Measurements from ENCODE around the gene FRMD4A. TPM values are rescaled to one million over a fixed set of nuclear protein-coding genes. Genes with fewer than 3 reads are reported as not detected.
A peak's percentile ranks its signal among the peaks of the same experiment; 100 is the strongest.

FRMD4A gene
- total RNA-seq, 1 experiment from 2014 or later: 60.8 TPM

- DNase-seq (ENCODE audit: low read depth): no peak
Measured at GRCh38 chr10:13685885-13686284, 644.8 kb downstream of the FRMD4A start.

- DNase-seq (ENCODE audit: low read depth): no peak
Measured at GRCh38 chr10:13684806-13685482, 645.8 kb downstream of the FRMD4A start.

- DNase-seq (ENCODE audit: low read depth): peak; percentile 75
Measured at GRCh38 chr10:13684252-13684791, 646.4 kb downstream of the FRMD4A start.

GRCh38 chr10:13683017-13683416 is 647.7 kb downstream of the FRMD4A start:
- DNase-seq (ENCODE audit: low read depth): no peak

- no peak for DNase-seq (ENCODE audit: low read depth)
Measured at GRCh38 chr10:13681960-13682359, 648.8 kb downstream of the FRMD4A start.

GRCh38 chr10:13681528-13681927 is 649.2 kb downstream of the FRMD4A start:
- DNase-seq (ENCODE audit: low read depth): no peak

GRCh38 chr10:13681095-13681494 is 649.6 kb downstream of the FRMD4A start:
- no peak for DNase-seq (ENCODE audit: low read depth)

GRCh38 chr10:13678101-13678843 is 652.5 kb downstream of the FRMD4A start:
- no peak for DNase-seq (ENCODE audit: low read depth)

- DNase-seq (ENCODE audit: low read depth): no peak
Measured at GRCh38 chr10:13674645-13675588, 655.8 kb downstream of the FRMD4A start.

- DNase-seq (ENCODE audit: low read depth): no peak
Measured at GRCh38 chr10:13673156-13673555, 657.6 kb downstream of the FRMD4A start.

GRCh38 chr10:13672548-13672947 is 658.2 kb downstream of the FRMD4A start:
- no peak for DNase-seq (ENCODE audit: low read depth)

- no peak for DNase-seq (ENCODE audit: low read depth)
Measured at GRCh38 chr10:13671904-13672303, 658.8 kb downstream of the FRMD4A start.

GRCh38 chr10:13670311-13670710 is 660.4 kb downstream of the FRMD4A start:
- no peak for DNase-seq (ENCODE audit: low read depth)

- no peak for DNase-seq (ENCODE audit: low read depth)
Measured at GRCh38 chr10:13669901-13670300, 660.8 kb downstream of the FRMD4A start.

- DNase-seq (ENCODE audit: low read depth): no peak
Measured at GRCh38 chr10:13669182-13669855, 661.4 kb downstream of the FRMD4A start.

- DNase-seq (ENCODE audit: low read depth): no peak
Measured at GRCh38 chr10:13668126-13668525, 662.6 kb downstream of the FRMD4A start.

- DNase-seq (ENCODE audit: low read depth): no peak
Measured at GRCh38 chr10:13665516-13666262, 665.0 kb downstream of the FRMD4A start.

- no peak for DNase-seq (ENCODE audit: low read depth)
Measured at GRCh38 chr10:13661256-13661655, 669.5 kb downstream of the FRMD4A start.

GRCh38 chr10:13660551-13660920 is 670.2 kb downstream of the FRMD4A start:
- peak; percentile 24 for DNase-seq (ENCODE audit: low read depth)

- DNase-seq (ENCODE audit: low read depth): peak; percentile 39
Measured at GRCh38 chr10:13659887-13660550, 670.7 kb downstream of the FRMD4A start.
